ENCODE results near the gene DAD1.
"Not testable (repeated sequence)": the region's sequence is repeated elsewhere in the genome, so short reads cannot be mapped to it uniquely, and the experiment has no call there.

DAD1 gene

DNA sequence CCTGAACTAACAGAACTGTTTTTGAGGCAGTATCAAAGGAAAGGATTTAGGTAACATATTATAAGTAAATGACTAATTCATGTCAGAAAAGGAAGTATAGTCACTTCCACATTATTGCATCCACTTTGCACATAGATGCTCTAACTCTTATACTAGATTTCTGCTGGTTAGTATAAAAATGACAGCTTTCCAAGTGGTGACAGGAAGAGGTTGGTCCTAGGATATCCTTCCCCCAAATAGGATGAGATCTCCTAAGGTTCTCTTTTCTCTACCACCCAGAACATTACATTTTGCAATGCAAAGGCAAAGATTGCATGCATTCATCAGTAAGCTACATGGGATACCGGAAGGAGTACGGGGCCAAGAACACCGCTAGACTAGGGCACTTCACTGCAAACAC is 15.2 kb downstream of the DAD1 start:
- DNase-seq: no peak
- intact Hi-C loops (cut with DNase I): loop anchor here (5.0 to 10.0 kb wide), 2 partner anchors 78 to 261 kb away; partner anchors contain the start of gene MMP14

DNA sequence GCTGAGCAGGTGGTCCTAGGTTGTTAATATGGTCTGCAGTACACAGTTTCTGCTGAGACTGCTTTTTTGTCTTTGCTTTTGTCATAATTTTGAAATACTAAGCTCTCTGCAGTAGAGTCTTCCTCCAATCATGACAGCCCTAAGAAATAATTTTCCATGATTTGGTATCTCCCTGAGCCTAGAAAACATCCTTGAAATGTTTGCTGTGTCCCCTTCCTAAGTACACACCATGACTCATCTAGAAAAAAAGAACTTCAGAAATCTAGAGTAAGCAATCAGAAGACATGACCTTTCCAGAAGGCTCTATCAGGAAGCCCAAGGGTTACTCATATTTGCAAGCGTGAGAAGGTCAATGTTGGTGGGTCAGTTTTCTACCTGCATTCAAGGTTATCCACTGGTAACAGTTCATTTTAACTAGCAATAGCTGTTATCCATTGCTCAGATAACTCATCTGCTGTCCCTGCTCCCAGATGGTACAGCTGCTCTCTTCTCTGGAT is 16.4 kb downstream of the DAD1 start:
- no peak for DNase-seq
- intact Hi-C loops (cut with DNase I): loop anchor here (5.0 to 10.0 kb wide), 2 partner anchors 80 to 262 kb away; partner anchors contain the start of gene MMP14

DNA sequence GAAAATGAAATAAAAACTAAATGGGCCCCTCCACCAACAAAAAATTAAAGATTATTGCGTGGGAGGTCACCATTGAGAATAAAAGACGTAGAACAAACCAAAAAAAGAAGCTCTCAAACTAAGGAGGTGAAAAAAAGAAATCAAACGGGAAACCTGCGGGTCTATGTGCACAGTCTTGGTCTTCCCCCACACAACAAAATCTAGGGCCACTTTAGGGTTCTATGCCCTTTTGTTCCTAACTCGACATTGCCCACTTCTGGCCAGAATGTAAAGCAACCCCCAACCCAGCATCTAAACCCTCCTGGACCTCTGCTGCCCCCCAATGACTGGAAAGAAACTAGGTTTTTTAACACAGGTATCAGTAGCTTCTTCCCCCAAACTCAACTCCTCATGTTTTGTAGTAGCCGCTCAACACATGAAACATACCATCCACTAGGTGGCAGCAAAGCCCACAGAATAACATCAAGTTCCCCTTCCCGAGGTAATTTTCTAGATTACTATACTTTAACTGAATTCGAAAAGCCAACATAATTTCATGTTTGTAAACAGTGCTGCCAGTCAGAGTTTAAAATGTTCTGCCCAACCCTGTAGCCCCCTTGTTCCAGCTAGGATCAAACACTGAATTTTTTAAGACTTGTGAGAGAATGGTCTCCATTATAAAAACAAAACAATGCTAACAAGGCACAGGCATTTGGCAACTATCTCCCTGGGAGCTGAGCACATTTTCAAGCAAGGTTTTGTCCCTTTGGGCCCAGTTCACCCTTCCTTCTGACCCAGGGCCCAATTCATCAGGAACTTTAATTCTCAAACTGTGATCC is 18.7 kb downstream of the DAD1 start:
- peak in 40 of 42 donors; percentile 39 to 92 (median 77) for DNase-seq
- intact Hi-C loops (cut with DNase I): loop anchor here (5.0 to 10.0 kb wide), 2 partner anchors 82 to 264 kb away; partner anchors contain the start of gene MMP14

DNA sequence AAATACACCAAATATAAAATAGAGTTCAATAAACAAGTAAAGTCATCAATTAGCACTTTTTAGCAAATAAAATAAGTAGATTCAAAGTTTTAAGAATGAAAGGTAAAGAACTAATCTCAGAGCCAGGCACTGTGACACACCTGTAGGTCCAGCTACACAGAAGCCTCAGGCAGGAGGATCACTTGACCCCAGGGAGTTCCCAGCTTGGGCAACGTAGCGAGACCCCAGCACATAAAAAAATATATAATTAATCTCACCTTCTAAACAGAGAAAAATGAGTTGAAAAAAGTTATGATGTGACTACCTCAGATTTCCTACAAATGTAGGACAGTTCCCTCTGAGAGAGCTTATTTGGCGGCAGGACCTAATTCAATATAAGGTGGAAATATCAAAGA is 19.3 kb downstream of the DAD1 start:
- intact Hi-C loops (cut with DNase I): loop anchor here (5.0 to 10.0 kb wide), 3 partner anchors 83 to 265 kb away; partner anchors contain the start of gene MMP14

DNA sequence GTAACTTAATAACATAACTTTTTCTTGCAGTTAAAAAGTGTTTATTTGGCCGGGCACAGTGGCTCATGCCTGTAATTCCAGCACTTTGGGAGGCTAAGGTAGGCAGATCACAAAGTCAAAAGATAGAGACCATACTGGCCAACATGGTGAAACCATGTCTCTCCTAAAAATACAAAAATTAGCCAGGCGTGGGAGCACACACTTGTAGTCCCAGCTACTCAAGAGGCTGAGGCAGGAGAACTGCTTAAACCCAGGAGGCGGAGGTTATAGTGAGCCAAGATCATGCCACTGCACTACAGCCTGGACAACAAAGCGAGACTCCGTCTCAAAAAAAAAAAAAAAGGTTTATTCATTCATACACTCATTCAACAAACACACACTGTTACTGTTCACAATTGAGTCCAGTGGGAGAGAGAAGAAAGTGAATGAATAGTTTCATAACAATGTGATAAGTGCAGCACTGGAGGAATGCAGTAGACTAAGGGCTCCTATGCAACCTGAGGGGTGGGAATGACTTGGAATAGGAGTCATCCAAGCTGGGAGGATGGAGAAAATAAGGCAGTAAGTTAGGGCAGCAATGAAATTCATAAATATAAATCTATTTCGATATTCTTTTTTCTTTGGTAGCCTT is 19.8 kb downstream of the DAD1 start:
- intact Hi-C loops (cut with DNase I): loop anchor here (10.0 kb wide), 1 partner anchor 174 kb away; no protein-coding TSS in a partner anchor
- no peak for DNase-seq

More for the DNA sequence above, 19.3 kb downstream of the DAD1 start:
- no peak for DNase-seq

DNA sequence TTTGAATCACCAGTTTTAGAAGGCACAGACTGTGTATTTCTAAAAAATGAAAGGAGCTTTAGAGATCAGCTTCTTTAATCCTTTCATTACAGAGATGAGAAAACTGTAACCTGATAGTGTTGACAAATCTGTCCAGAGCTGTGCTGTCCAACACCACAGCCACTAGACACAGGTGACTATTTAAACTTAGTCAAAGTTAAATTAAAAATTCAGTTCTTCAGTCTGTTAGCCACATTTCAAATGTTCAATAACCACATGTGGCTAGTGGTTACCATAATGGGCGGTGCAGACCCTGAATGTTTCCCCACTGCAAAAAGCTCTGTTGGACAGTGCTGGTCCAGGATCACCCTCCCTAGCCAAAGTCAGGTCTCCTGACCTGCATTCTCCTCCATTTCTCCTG is 21.6 kb downstream of the DAD1 start:
- intact Hi-C loops (cut with DNase I): loop anchor here (10.0 kb wide), 1 partner anchor 173 kb away; no protein-coding TSS in a partner anchor
- DNase-seq: no peak

DNA sequence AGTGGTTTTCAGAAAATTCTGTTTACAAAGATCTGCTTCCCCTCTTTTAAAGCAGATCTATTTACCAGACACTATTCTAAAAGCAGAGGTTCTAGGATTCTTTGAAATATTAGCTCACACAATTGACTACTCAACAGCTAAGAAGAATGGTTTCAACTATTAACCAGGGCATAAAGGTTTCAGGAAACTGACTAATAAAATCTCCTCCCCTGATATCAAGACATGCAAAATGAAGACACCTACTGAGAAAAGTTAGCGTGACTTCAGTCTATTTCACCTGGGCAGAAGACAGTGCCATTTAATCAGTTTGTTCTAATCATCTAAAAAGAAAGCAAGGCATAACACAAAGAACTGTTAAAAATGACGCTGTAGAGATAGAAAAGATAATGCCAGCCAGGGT is 22.2 kb downstream of the DAD1 start:
- no peak for DNase-seq
- intact Hi-C loops (cut with DNase I): loop anchor here (10.0 kb wide), 1 partner anchor 172 kb away; no protein-coding TSS in a partner anchor

DNA sequence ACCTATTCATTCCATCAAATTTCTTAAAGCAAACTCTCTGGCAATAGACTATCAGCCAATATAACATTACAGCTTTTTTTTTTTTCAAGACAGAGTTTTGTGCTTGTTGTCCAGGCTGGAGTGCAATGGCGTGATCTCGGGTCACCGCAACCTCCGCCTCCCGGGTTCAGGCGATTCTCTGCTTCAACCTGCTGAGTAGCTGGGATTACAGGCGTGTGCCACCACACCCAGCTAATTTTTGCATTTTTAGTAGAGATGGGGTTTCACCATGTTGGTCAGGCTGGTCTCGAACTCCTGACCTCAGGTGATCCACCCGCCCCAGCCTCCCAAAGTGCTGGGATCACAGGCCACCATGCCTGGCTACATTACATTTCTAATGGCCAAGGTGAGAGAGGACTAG is 22.8 kb downstream of the DAD1 start:
- intact Hi-C loops (cut with DNase I): loop anchor here (10.0 kb wide), 1 partner anchor 171 kb away; no protein-coding TSS in a partner anchor
- not testable (repeated sequence) for DNase-seq

DNA sequence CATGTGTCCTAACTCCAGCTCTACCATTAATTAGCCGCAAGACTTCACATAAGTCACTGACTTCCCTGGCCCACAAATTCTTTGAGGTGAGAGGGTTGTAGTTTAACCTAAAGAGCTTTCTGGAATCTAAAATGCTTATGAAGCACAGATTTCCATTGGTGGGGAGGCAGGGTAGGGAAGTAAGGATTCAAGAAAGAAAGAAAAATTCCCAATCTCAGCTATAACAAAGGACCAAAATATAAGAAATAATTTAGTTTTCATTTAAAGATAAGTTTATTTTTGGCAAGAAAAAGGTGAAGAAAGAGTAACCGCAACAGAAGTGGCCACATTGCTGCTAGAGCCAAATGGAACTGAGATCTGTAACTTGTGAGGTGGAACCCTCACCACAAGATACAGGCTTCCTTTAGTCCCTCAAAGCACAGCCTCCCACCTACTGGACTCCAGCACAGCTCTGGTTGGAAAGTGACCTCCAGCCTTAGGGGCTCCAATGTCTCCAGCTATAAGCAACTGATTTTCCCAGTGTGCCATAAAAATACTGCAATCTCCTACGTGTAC is 23.6 kb downstream of the DAD1 start:
- DNase-seq: no peak
- intact Hi-C loops (cut with DNase I): loop anchor here (10.0 kb wide), 1 partner anchor 171 kb away; no protein-coding TSS in a partner anchor

DNA sequence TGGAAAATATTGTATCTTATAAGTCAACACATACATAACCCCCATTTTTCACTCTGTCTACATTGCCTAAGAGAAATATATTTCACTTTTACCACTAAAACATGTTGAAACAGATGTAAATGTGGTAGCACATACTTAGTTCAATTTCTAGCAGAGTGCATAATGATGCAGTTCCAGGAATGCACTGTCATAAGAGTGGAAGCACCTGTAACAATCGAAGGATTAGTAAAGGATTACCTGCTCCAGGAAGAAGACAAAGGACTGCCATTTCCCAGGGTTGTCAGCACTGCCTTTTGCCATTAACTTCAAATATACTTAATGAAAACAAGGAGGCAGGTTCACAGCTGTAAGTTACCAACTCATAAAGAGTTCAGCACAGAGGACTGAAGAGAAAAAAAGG is 24.6 kb downstream of the DAD1 start:
- intact Hi-C loops (cut with DNase I): loop anchor here (10.0 kb wide), 1 partner anchor 170 kb away; no protein-coding TSS in a partner anchor
- DNase-seq: no peak

DNA sequence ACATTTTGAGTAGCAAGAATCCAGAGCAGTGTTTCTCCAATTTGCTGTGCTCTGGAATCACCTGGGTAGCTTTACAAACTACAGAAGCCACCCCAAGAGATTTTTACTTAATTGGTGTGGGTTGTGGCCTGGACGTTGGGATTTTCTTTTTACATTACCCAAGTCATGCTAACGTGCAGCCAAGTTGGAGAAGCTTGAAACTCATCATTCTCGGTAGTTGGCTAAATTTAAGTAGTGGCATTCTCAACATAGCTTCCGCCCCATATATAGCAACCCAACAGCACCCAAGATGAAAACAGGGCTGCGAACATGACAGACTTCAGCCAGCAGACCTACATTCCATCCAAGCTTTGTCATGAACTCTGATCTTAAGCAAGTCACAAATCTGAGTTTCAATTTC is 25.0 kb downstream of the DAD1 start:
- no peak for DNase-seq
- intact Hi-C loops (cut with DNase I): loop anchor here (10.0 kb wide), 1 partner anchor 169 kb away; no protein-coding TSS in a partner anchor

DNA sequence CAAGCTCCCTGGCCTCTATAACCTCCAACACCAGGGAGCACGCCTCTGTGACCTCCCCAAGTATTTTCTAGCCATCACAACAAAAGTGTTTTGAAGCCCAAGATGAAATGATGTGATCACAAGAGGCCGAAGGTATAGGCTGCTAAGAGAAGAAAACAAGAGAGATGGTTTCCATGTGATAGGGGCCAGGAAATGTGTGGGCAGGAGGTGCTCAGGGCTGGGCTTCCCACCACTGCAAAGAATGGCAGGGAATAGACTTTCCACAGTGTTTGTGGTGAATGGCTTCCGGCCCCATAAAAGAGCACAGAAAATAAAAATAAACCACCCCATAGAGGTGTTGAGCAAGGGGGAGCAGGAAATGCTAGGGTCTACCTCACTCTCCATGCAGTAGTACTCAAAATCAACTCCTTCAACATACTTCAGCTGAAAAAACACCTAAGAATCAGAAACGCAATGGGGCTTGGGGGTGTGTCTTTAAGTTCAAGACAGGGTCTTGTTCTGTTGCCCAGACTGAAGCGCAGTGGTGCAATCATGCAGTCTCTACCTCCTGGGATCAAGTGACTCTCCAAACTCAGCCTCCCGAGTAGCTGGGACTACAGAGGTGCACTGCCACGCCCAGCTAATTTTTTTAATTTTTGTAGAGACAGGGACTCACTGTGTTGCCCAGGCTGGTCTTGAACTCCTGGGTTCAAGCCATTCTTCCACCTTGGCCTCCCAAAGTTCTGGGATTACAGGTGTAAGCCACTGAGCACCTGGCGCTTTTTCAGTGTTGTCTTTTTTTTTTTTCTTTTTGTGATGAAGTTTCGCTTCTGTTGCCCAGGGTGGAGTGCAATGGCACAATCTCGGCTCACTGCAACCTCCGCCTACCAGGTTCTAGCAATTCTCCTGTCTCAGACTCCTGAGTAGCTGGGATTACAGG is 27.1 kb downstream of the DAD1 start:
- intact Hi-C loops (cut with DNase I): loop anchor here (10.0 kb wide), 1 partner anchor 167 kb away; no protein-coding TSS in a partner anchor
- DNase-seq: no peak

DNA sequence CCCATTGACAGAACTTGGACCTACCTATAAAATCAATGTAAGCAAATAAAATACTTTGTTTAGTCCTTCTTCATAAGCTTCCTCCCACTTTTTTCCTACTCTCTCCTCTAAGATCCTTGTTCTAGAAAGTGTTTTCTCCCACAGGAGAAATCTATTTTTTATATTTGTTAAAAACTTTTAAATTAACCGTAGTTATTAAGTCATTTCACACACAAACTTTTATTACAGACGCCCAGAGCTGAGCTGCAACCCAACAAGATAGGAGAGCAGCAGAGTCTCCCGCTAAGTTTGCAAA is 27.7 kb downstream of the DAD1 start:
- no peak for DNase-seq
- intact Hi-C loops (cut with DNase I): loop anchor here (10.0 kb wide), 1 partner anchor 167 kb away; no protein-coding TSS in a partner anchor

DNA sequence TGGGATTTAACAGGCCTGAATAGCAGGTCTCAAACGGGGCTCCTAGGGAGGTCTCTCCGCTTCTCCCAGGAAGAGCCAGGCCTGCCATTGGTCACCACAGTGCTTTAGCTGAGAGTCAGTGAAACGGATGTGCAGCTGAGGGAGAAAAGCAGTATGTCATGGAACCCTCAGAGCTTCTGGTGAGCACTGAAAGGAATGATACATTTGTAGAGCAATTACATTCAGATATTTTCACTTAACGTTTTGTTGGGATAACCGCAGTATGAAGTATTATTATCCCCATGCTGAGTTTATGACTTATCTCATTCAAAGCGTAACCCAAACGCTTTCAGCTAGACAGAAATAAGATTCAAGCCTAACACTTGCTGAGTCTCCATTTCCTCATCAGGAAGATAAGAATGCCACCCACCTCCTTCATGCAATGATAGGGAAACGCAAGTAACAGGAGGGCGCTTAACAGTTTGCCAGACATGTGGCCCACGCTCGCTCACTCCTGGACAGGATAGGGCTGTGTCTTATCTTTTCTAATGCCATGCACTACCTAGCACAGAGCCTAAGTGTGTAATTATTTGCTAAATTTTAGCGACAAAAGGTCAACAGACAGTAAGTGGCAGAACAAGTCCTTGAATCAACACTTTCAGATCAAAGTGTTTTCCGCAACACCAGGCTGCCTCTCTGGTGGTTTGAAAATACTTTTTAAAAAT is 28.2 kb downstream of the DAD1 start:
- intact Hi-C loops (cut with DNase I): loop anchor here (10.0 kb wide), 1 partner anchor 166 kb away; no protein-coding TSS in a partner anchor
- no peak for DNase-seq

DNA sequence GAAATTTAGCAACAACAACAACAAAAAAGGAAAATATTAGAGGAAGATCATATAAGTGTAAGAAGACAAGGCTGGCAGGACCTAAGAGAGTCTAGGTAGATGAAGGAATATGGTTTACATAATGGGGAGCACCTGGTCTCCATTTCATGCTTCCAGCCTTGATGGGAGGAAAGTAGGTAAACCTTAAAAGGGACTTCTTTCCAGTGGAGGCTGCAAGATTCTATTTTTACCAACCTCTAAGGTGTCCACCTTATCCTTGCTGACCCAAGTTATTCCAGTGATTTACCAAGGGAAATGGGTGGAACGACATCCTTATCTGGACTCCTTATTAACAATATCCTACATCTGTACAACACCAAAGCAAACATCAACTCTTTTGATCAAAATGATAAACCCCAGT is 30.0 kb downstream of the DAD1 start:
- no peak for DNase-seq
- intact Hi-C loops (cut with DNase I): no loop called here

DNA sequence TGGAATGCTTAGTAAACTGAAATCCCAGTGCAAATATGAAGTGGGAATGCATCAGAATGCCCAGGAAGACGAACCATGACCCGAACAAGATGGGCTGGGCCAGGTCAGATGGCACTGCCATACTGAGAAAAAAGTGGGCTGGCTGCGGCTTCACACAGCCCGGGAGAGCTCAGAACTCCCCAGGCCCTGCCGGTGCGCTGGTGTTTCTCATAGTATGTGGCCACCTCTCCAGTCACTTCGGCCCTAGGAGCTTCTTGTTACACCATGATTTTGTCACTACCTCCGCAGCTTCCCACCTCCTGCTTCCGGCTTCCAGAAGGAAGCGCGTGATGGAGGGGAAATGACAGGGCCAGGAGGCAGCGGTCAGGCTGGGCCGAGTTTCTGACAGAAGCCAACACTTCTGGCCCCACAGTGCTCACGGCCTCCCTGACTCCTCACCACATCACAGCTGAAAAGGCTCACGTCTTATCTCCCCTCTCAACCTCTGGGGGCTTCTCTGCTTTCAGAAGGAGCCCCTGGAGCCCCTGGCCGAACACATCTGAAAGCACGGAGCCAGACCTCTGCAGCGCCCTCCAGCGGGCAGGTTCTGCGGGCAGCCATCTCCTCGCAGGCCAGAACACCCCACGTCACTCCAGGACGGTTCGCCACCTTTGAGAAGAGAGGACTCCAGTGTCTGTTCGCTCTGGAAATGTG is 30.7 kb downstream of the DAD1 start:
- intact Hi-C loops (cut with DNase I): no loop called here
- DNase-seq: no peak

DNA sequence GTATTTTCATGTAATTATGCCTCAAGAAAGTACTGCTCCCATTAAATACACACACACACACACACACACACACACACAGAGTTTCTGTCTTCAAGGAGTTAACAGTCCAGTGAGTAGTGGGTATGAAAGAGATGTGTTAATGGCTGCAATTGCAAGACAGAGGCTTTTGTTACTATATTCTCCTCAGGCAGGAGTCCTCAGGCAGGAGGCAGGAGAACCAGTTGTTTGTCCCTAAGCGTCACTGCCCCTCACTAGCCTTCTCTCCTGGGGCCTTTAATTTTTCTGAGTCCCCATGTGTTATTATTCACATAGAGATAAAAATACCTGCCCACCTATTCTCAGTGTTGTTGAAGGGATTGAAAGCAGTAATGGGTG is 31.2 kb downstream of the DAD1 start:
- intact Hi-C loops (cut with DNase I): no loop called here
- no peak for DNase-seq
